Measurements from ENCODE around the gene DFFB. TPM values are rescaled to one million over a fixed set of nuclear protein-coding genes. Genes with fewer than 3 reads are reported as not detected.
"Not testable (repeated sequence)": the region's sequence is repeated elsewhere in the genome, so short reads cannot be mapped to it uniquely, and the experiment has no call there.

Gene DFFB
- total RNA-seq: 13.7 and 15.8 TPM in 2 replicates

GRCh38 chr1:3856923-3857790, at the start of gene DFFB, which contains the start of gene CEP104:
DFFB (plus strand) TSS chr1:3857476; CDS start chr1:3857604, 128 bp downstream.
CEP104 (minus strand) TSS chr1:3857211; CDS start chr1:3852407, 4,804 bp downstream.
- peak within 1 kb of the TSS; percentile 94 for H3K4me3 Mint-ChIP-seq
- peaks cover 1% of the 10 kb centered on the region for H3K36me3 Mint-ChIP-seq (ENCODE audit: low read depth)
- H3K9me3 Mint-ChIP-seq: no peaks in the 10 kb centered on the region
- H3K27me3 Mint-ChIP-seq (ENCODE audit: insufficient read depth): no peaks in the 10 kb centered on the region
- peaks cover 15% of the 10 kb centered on the region for H3K4me1 Mint-ChIP-seq (ENCODE audit: low read depth)
- intact Hi-C loops (cut with micrococcal nuclease): loop anchor here (1.0 kb wide), 5 partner anchors 43 to 207 kb away; partner anchors contain the start of genes C1orf174, LRRC47, SMIM1 and WRAP73
- DNase-seq (ENCODE audit: low spot score): peak; percentile 97
- H3K27ac Mint-ChIP-seq: peak within 1 kb of the TSS; percentile 83

GRCh38 chr1:3807769-3808168, 49.5 kb upstream of the DFFB start:
- Mint-ChIP-seq H3K36me3 (ENCODE audit: low read depth) (no peaks in the 10 kb centered on the region), H3K27ac (no peak overlapping the region), H3K9me3 (no peaks in the 10 kb centered on the region), H3K27me3 (ENCODE audit: insufficient read depth) (peaks cover 3% of the 10 kb centered on the region), H3K4me3 (no peak overlapping the region), H3K4me1 (ENCODE audit: low read depth) (no peaks in the 10 kb centered on the region)
- DNase-seq (ENCODE audit: low spot score): no peak
- intact Hi-C loops (cut with micrococcal nuclease): no loop called here

GRCh38 chr1:3809680-3810079, 47.6 kb upstream of the DFFB start:
- no peaks in the 10 kb centered on the region for H3K9me3 Mint-ChIP-seq
- no peak overlapping the region for H3K27ac Mint-ChIP-seq
- no peak for DNase-seq (ENCODE audit: low spot score)
- intact Hi-C loops (cut with micrococcal nuclease): no loop called here
- H3K4me1 Mint-ChIP-seq (ENCODE audit: low read depth): no peaks in the 10 kb centered on the region
- H3K36me3 Mint-ChIP-seq (ENCODE audit: low read depth): peaks cover under 1% of the 10 kb centered on the region
- H3K4me3 Mint-ChIP-seq: no peak overlapping the region
- no peaks in the 10 kb centered on the region for H3K27me3 Mint-ChIP-seq (ENCODE audit: insufficient read depth)

- intact Hi-C loops (cut with micrococcal nuclease); H3K9me3 Mint-ChIP-seq; DNase-seq (ENCODE audit: low spot score); H3K36me3 Mint-ChIP-seq (ENCODE audit: low read depth); H3K27me3 Mint-ChIP-seq (ENCODE audit: insufficient read depth); H3K27ac Mint-ChIP-seq; H3K4me1 Mint-ChIP-seq (ENCODE audit: low read depth); H3K4me3 Mint-ChIP-seq: not testable (repeated sequence)
Measured at GRCh38 chr1:3810149-3810761, 47.0 kb upstream of the DFFB start.

GRCh38 chr1:3811595-3811911, 45.7 kb upstream of the DFFB start:
- no peak overlapping the region for H3K27ac Mint-ChIP-seq
- H3K36me3 Mint-ChIP-seq (ENCODE audit: low read depth): peaks cover 5% of the 10 kb centered on the region
- no peak overlapping the region for H3K4me3 Mint-ChIP-seq
- no peaks in the 10 kb centered on the region for H3K4me1 Mint-ChIP-seq (ENCODE audit: low read depth)
- intact Hi-C loops (cut with micrococcal nuclease): no loop called here
- no peaks in the 10 kb centered on the region for H3K9me3 Mint-ChIP-seq
- DNase-seq (ENCODE audit: low spot score): no peak
- no peaks in the 10 kb centered on the region for H3K27me3 Mint-ChIP-seq (ENCODE audit: insufficient read depth)

GRCh38 chr1:3814065-3814464, 43.2 kb upstream of the DFFB start:
- Mint-ChIP-seq H3K27me3 (ENCODE audit: insufficient read depth) (no peaks in the 10 kb centered on the region), H3K36me3 (ENCODE audit: low read depth) (peaks cover 5% of the 10 kb centered on the region), H3K4me1 (ENCODE audit: low read depth) (no peaks in the 10 kb centered on the region), H3K4me3 (no peak overlapping the region), H3K27ac (no peak overlapping the region), H3K9me3 (no peaks in the 10 kb centered on the region)
- intact Hi-C loops (cut with micrococcal nuclease): no loop called here
- DNase-seq (ENCODE audit: low spot score): no peak

- Mint-ChIP-seq H3K9me3 (no peaks in the 10 kb centered on the region), H3K27me3 (ENCODE audit: insufficient read depth) (no peaks in the 10 kb centered on the region), H3K4me1 (ENCODE audit: low read depth) (no peaks in the 10 kb centered on the region), H3K27ac (no peak overlapping the region), H3K36me3 (ENCODE audit: low read depth) (peaks cover 9% of the 10 kb centered on the region), H3K4me3 (no peak overlapping the region)
- DNase-seq (ENCODE audit: low spot score): no peak
- intact Hi-C loops (cut with micrococcal nuclease): no loop called here
Measured at GRCh38 chr1:3814771-3815561, 42.3 kb upstream of the DFFB start.

GRCh38 chr1:3816331-3817137, 40.7 kb upstream of the DFFB start:
- no peak overlapping the region for H3K4me3 Mint-ChIP-seq
- peaks cover 12% of the 10 kb centered on the region for H3K36me3 Mint-ChIP-seq (ENCODE audit: low read depth)
- no peaks in the 10 kb centered on the region for H3K27me3 Mint-ChIP-seq (ENCODE audit: insufficient read depth)
- no peaks in the 10 kb centered on the region for H3K4me1 Mint-ChIP-seq (ENCODE audit: low read depth)
- intact Hi-C loops (cut with micrococcal nuclease): no loop called here
- no peak for DNase-seq (ENCODE audit: low spot score)
- H3K9me3 Mint-ChIP-seq: no peaks in the 10 kb centered on the region
- H3K27ac Mint-ChIP-seq: no peak overlapping the region

GRCh38 chr1:3817138-3817740, 40.0 kb upstream of the DFFB start:
- H3K4me3 Mint-ChIP-seq: no peak overlapping the region
- no peaks in the 10 kb centered on the region for H3K27me3 Mint-ChIP-seq (ENCODE audit: insufficient read depth)
- no peaks in the 10 kb centered on the region for H3K4me1 Mint-ChIP-seq (ENCODE audit: low read depth)
- no peak overlapping the region for H3K27ac Mint-ChIP-seq
- intact Hi-C loops (cut with micrococcal nuclease): no loop called here
- H3K36me3 Mint-ChIP-seq (ENCODE audit: low read depth): peaks cover 16% of the 10 kb centered on the region
- no peaks in the 10 kb centered on the region for H3K9me3 Mint-ChIP-seq
- DNase-seq (ENCODE audit: low spot score): no peak

- no peaks in the 10 kb centered on the region for H3K4me1 Mint-ChIP-seq (ENCODE audit: low read depth)
- no peak for DNase-seq (ENCODE audit: low spot score)
- H3K27me3 Mint-ChIP-seq (ENCODE audit: insufficient read depth): no peaks in the 10 kb centered on the region
- H3K36me3 Mint-ChIP-seq (ENCODE audit: low read depth): peaks cover 20% of the 10 kb centered on the region
- H3K9me3 Mint-ChIP-seq: no peaks in the 10 kb centered on the region
- H3K27ac Mint-ChIP-seq: no peak overlapping the region
- H3K4me3 Mint-ChIP-seq: no peak overlapping the region
- intact Hi-C loops (cut with micrococcal nuclease): no loop called here
Measured at GRCh38 chr1:3817821-3818597, 39.3 kb upstream of the DFFB start.

GRCh38 chr1:3819771-3820200, 37.5 kb upstream of the DFFB start:
- DNase-seq (ENCODE audit: low spot score): no peak
- intact Hi-C loops (cut with micrococcal nuclease): no loop called here
- H3K36me3 Mint-ChIP-seq (ENCODE audit: low read depth): peaks cover 26% of the 10 kb centered on the region
- no peaks in the 10 kb centered on the region for H3K4me1 Mint-ChIP-seq (ENCODE audit: low read depth)
- H3K4me3 Mint-ChIP-seq: no peak overlapping the region
- no peaks in the 10 kb centered on the region for H3K27me3 Mint-ChIP-seq (ENCODE audit: insufficient read depth)
- no peak overlapping the region for H3K27ac Mint-ChIP-seq
- no peaks in the 10 kb centered on the region for H3K9me3 Mint-ChIP-seq
